A549 (cell line): ENCODE data around the gene DHRS7B.

Experiments
- MAFK ChIP-seq: fragments of 450-650 bp; IDR thresholded peaks from 2 replicates; pipeline ENCODE4 v1.6.1; 2014; ENCODE audit not compliant: partially characterized antibody
- RAD21 ChIP-seq, 2 experiments: fragments of >200 bp in 1 of 2; sonication (Bioruptor Twin) in 1 of 2; formaldehyde crosslinking in 1 of 2; IDR thresholded peaks in 1 of 2; conservative IDR thresholded peaks in 1 of 2; 2 replicates in 1 of 2; 3 replicates in 1 of 2; pipeline ENCODE4 v1.6.1; 2012 to 2018; ENCODE audit warnings: inconsistent platforms in 1 of 2
- SREBF2 ChIP-seq: fragments of 450-650 bp; IDR thresholded peaks from 2 replicates; pipeline ENCODE4 v1.6.1; 2014; ENCODE audit warnings: mild to moderate bottlenecking, moderate library complexity
- ZSCAN20 ChIP-seq: fragments of 250-450 bp; sonication (Bioruptor Pico); IDR thresholded peaks from 2 replicates; pipeline ENCODE4 v1.8.0; 2022; ENCODE audit warnings: mild to moderate bottlenecking, moderate library complexity
- TF ChIP-seq, protein P1 (sequence below): fragments of >200 bp; sonication (Bioruptor Twin); formaldehyde crosslinking; IDR thresholded peaks from 3 replicates; pipeline ENCODE4 v1.5.1; 2016

DNA sequence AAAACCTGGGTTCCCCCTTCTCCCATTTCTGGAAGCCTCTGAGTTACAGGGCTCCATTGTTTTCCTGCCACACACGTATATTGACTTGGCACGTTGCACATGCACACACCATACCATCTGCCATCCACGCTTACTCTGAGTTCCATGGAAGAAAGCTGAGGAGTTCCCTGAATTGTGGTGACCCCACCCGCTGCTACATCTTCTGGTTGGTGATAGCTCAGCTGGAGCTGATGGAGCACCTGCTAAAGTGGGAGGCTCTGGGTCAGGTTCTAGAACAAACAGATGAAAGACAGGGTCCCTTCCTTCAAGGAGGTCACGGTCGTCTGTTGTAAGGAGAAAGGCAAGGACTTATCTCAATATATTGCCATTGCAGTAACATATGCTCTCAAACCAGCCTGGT is 46.1 kb downstream of the DHRS7B start:
- TF ChIP-seq RAD21 (conservative IDR thresholded peaks at IDR 0.05 in 1 of 2, IDR thresholded peaks at IDR 0.05 in 1 of 2), result no peak
- TF ChIP-seq, protein P1, sequence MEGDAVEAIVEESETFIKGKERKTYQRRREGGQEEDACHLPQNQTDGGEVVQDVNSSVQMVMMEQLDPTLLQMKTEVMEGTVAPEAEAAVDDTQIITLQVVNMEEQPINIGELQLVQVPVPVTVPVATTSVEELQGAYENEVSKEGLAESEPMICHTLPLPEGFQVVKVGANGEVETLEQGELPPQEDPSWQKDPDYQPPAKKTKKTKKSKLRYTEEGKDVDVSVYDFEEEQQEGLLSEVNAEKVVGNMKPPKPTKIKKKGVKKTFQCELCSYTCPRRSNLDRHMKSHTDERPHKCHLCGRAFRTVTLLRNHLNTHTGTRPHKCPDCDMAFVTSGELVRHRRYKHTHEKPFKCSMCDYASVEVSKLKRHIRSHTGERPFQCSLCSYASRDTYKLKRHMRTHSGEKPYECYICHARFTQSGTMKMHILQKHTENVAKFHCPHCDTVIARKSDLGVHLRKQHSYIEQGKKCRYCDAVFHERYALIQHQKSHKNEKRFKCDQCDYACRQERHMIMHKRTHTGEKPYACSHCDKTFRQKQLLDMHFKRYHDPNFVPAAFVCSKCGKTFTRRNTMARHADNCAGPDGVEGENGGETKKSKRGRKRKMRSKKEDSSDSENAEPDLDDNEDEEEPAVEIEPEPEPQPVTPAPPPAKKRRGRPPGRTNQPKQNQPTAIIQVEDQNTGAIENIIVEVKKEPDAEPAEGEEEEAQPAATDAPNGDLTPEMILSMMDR, result no peak
- no peak for TF ChIP-seq SREBF2
- TF ChIP-seq ZSCAN20 (CRISPR knock-in tag), result no peak
- no peak for TF ChIP-seq MAFK
